NCI-H1436 treated with DMSO at 0.1 percent for 48 hours (cell line): ENCODE measurements around the gene CYP27B1.
A peak's percentile ranks its signal among the peaks of the same experiment; 100 is the strongest.
"Not testable (repeated sequence)": the region's sequence is repeated elsewhere in the genome, so short reads cannot be mapped to it uniquely, and the experiment has no call there.

ENCODE experiments used
- DNase-seq: peaks from one replicate; lab custom pipeline; 2025; lab: John Stamatoyannopoulos, UW

The CYP27B1 gene

DNA sequence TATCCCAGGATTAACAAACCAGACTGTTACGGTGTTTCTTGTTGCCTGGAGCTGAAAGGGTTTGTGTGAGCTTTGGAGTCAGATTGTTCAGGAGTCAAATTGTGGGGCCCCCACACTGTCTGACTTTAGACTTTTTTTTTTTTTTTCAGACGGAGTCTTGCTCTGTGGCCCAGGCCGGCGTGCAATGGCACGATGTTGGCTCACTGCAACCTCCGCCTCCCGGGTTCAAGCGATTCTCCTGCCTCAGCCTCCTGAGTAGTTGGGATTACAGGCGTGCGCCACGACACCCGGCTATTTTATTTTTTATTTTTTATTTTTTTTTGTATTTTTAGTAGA, 16.6 kb upstream of the CYP27B1 start:
- DNase-seq, result no peak

DNA sequence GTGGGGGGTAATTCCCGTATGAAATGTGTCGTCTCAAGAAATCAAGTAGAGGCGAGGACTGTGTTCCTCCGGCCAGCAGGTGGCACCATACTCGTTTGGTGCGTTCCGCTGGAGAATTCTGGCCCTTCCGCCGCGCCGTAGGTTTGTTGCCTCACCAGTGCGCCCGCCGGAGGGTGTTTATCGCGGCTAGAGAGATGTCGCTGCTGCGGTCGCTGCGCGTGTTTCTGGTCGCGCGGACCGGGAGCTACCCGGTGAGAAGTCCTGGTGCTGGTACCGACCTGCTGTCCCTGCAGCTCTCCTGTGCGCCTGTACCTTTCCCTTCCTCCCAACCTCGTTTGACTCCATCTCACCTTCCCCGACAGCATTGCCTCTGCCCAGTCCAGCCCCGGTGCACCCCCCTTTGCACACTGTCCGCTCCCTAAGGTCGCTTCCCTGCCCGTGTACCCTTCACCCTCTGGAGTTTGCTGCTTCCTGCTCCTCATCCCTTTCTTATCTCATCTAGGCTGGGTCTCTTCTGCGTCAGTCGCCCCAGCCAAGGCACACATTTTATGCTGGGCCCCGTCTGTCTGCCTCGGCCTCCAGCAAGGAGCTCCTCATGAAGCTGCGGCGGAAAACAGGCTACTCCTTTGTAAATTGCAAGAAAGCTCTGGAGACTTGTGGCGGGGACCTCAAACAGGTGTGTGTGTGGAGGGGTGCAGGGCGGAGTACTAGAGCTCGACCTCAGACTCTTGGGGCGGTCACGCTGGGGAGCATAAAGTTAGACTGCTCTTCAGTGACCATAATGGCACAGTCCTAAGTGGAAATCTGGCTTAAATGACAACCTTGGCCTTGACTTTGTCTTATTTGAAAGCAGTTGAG, 16.0 kb upstream of the CYP27B1 start, which contains the start of gene TSFM:
Gene TSFM (plus strand): TSS at position 180 of the 858 bp plus-strand sequence. CDS start 15 bp downstream, at position 195.
- DNase-seq, result peak; percentile 39

DNA sequence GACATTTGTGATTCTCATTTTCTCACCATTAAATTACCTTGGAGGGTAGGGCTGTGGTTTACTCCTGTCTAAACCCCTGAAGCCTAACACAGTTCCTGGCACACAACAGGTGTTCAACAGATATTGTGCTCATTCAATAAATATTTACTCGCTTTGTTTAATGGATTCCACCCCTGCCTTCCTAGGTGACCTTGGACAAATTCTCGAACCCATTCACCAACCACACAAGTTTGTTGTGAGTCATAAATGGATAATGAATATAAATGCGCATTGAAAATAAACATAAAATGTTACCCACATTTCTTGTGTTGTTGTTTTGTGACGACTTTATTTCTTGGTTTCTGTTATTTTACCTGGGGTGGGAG, 15.3 kb upstream of the CYP27B1 start:
- no peak for DNase-seq

DNA sequence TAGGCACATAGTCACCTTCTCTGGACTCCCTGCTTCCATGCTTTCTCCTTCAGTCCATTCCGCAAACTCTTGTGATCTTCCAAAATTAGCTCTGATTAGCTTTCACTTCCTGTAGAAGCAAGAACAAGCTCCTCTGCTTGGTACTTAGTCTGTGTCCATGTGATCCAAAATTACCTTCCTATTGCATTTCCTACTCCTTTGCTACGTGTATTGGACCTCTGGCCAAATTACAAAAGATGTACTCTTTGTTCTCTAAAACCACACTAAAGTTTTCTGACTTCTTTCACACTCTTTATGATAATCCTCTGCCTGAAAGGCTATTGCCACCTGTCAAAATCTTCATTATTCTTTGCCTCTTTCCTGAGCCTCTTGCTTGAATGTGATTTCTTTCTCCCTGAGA, 14.9 kb upstream of the CYP27B1 start:
- no peak for DNase-seq

DNA sequence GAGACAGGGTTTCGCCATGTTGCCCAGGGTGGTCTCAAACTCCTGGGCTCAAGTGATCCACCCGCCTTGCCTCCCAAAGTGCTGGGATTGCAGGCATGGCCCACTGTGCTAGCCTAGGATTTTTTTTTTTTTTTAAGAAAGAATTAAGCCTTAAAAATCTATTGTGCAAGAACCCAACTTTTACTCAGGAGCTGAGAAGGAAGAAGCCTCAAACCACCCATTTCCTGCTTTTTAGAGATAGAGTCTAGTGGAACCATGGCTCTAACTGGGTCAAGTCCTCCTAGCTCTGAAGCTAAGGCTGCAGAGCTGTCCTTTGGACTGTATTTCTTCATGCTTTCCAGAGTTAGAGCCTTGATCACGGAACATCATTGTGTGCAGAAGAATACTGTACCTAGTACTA, 14.4 kb upstream of the CYP27B1 start:
- DNase-seq, result no peak

DNA sequence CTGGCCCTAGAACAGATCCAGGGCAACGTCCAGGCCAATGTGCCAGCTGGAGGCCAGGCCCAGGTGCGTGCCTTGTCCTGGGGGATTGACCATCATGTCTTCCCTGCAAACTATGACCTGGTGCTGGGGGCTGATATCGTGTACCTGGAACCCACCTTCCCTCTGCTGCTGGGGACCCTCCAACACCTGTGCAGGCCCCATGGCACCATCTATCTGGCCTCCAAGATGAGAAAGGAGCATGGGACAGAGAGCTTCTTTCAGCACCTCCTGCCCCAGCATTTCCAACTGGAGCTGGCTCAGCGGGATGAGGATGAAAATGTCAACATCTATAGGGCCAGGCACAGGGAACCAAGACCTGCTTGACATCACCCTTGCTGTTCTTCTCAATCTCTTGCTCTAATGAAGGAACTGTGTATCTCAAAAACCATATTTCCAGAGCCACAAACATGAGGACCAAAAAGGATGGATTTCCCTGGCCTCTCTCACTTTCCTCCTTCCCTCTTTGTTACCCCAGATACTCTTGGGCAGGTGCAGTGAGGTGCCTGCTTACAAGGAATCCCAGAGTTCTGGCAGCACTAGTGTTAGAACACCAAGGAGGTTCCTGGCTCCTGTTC, 13.5 kb upstream of the CYP27B1 start:
- DNase-seq, result no peak

DNA sequence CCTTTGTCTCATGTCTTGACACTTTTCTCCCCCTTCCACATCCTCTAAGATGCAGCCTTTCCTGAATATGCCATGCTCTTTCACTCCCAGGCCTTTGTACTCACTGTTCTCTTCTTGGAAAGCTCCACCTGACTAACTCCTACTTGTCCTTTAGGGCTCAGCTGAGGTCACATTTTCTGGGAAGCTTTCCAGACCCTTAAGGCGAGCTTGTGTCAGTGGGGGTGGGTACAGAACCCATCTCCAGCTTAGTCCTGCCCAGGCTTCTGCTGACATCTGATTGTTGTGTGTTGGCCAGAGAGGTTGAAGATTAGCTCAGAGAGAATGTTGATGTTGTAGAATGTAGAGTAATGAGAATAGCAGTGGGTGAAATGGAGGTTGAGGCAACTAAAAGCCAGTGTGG, 12.9 kb upstream of the CYP27B1 start:
- DNase-seq, result no peak

DNA sequence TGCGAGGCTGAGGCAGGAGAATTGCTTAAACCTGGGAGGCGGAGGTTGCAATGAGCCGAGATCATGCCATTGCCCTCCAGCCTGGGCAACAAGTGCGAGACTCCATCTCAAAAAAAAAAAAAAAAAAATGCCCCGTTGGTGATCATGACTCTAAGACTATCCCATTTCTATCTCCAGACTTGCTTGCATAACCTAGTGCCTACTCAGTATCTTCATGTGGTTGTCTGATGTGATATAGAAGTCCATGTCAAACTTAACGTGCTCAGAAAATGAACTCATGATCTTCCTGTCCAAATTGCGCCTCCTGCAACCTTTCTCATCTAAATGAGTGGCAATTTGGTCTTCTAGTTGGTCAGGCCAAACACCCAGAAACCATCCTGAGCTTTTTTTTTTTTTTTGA, 11.0 kb upstream of the CYP27B1 start:
- no peak for DNase-seq

DNA sequence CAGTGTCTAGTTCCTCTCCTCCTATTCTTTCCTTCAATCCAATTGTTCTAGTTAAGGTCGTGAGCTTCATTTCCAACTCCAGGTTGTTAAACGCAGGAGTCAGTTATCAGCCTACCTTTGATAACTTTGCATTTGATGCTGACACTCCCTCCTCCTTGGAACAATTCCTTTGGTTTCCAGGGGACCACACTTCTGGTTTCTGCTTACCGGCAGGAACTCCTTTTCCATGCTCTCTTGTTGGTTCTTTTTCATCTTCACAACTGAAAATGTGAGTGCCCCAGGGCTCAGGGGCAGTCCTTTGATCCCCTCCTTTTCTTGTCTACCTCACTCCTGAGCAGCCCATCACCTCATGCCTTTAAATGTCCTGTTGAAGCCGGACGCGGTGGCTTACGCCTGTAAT, 10.5 kb upstream of the CYP27B1 start:
- no peak for DNase-seq

DNA sequence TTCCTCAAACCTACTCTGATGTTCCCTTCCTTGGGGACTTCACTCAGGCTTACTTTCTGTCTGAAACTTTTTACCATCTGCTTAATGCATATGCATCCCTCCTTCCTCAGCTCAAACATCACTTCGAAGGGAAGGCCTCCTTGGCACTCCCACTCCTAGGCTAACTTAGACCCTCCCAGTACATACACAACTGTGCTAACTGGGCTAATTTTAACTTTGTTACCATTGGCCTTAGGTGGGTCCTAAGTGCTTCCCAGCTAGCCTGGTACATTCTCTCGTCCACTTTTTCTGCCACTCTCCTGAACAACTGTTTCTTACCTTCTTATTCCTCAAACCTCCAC, 9.3 kb upstream of the CYP27B1 start:
- DNase-seq, result no peak

DNA sequence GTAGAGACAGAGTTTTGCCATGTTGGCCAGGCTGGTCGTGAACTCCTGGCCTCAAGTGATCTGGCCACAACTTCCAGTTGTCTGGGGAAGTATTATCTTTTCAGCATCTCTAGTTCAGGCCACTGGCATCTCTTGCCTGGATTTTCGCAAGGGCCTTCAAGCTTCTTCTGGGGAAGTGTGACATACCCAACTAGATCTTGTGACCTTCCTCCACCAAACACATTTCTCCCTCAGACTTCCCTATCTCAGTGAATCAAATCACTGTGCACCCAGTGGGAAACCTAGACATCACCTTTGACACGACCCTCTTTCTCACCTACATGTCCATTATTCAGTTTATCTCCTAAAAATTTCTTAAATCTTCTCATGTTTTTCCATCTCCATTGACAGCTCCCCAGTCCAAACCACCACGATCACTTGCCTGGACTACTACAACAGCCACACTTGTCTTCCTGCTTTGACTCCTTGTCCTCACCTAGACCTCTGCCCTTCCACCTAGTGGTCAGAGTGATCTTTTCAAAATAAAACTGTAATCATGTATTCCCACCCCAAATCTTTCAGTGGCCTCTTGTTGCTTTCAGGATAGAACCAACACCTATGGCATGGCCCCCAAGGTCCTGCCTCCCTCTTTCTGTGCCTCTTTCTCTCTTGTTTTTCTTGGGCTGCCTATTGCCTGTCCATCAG, 8.8 kb upstream of the CYP27B1 start:
- no peak for DNase-seq

DNA sequence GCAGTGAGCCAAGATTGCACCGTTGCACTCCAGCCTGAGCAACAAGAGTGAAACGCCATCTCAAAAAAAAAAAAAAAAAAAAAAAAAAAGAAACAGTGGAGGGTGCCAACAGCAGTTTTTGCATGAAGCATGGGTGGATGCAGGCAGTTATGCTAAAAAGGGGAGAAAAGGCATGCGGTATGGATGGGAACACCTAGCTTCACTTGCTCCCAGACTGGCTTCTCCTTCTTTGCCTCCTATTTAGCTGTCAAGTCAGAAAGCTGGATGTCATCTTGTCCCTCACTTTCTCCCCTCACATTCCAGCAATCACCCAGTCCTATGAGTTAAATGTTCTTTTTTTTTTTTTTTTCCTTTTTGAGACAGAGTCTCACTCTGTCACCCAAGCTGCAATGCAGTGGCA, 8.2 kb upstream of the CYP27B1 start:
- DNase-seq, result no peak

DNA sequence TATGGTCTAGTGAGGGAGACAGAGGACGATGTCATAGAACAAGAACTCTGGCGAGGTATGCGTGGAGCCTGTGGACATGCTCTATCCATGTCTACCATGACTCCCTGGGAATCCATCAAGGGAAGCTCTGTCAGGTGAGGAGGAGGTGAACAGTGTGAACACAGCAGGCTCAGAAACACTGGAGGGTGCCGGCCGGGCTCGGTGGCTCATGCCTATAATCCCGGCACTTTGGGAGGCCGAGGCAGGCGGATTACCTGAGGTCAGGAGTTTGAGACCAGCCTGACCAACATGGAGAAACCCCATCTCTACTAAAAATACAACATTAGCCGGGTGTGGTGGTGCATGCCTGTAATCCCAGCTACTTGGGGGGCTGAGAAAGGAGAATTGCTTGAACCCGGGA, 7.8 kb upstream of the CYP27B1 start:
- not testable (repeated sequence) for DNase-seq

DNA sequence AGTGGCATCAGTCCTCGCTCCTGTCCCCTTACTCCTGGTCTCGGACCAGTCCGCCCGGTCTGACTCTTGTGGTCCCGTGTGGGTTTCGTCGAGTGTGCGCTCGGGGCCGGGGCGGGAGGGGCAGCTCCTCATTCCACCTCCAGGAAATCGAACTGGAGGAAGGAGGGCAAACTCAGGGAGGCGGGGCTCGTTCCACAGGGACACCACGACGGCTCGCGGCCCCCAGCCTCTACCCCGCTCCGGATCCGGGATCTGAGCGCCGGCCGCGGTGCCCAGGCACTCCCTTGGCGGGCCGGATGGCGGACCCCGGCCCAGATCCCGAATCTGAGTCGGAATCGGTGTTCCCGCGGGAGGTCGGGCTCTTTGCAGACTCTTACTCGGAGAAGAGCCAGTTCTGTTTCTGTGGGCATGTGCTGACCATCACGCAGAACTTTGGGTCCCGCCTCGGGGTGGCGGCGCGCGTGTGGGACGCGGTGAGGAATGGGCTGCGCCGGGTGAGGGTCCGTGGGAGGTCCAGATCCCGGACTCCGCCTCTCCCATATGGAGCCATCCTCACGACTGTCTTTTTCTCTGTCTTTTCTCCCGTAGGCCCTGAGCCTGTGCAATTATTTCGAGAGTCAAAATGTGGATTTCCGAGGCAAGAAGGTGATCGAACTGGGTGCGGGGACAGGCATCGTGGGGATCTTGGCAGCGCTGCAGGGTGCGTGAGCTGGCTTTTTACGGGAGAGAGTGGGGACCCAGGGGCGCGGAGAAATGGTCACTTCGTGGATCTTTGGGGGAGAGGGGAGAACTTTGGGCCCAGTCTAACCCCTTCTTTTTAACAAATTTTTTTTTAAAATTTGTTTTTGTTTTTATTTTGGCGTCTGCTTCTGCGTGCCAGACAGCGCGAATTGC, 5.8 kb upstream of the CYP27B1 start, which contains the start of gene EEF1AKMT3:
Gene EEF1AKMT3 (plus strand): TSS at position 186 of the 894 bp plus-strand sequence. CDS start 111 bp downstream, at position 297.
- DNase-seq, result no peak

DNA sequence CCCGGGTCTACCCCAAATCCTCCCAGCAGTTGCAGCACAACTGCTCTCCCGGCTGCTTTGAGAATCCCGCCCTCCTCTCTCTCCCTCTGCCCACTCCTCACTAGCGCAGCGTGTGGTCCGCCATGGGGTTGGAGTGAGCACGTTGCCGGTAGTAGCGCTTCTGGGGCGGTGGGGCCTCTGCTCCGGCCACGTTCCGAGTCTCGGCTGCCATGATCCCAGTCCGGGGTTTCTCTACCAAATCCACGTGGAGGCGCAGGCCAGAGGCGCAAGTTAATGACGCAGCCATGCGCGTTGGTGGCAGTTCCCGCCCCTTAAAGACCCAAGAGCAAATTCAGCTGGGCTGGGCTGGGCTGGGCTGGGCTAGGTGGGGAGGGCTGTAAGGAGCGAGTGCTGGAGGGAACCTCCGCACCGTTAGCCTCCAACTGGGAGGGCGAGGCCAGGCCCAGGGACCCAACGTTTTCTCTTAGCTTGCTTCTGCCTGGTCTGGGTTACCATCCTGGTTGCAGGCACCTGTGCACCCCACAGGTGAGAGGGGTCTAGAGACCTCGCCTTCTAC, 5.1 kb upstream of the CYP27B1 start, which contains the start of gene METTL1:
Gene METTL1 (minus strand): TSS at position 233 of the 556 bp plus-strand sequence. CDS start 22 bp downstream, at position 211.
- DNase-seq, result peak; percentile 58

DNA sequence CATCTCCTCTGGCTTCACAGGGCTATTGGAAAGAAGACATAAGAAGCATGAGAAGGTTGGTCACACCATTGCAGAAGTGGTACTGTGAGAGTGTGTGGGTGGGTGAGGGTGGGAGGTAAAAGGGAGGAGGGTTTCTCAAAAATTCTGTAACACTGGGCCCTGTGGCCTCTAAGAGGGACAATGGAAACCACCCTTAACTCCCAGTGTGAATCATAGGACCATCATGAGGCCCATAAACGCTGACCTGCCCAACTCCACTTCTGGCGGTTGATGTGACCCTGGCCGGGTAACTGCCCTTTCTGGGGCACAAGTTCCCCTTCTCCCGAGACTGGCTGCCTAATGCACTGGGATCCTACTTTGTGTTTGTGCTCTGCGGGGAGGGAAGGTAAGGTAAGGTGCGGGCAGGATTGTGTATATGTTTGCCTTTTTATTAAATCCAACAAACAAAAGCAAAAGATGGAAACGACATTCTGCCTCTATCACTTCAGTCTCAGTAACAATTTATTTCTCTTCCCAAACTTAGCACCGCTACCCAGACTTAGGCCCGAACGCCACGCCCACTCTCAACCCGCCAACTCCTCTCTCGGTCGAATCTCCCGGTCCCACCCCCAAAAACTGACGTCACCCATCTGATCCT, 4.5 kb upstream of the CYP27B1 start:
- DNase-seq, result peak; percentile 9

DNA sequence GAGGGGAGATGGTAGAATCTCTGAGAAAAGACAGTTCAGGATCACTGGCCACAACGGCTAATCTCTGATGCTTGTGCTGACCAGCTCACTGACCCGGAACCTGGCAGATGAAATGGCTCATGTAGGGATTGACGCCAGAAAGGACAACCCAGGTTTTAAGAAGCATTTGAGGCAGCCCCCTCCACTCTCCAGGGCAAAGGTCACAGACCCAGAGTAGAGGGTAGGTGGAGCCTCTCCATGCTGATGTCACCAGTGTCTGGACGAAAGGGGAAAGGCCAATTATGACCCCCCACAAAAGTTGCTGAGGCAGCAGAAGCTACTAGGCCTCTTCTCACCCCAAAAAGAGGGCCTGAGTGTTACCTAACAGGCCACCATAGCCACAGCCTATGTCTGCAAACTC, 3.9 kb upstream of the CYP27B1 start:
- DNase-seq, result no peak

DNA sequence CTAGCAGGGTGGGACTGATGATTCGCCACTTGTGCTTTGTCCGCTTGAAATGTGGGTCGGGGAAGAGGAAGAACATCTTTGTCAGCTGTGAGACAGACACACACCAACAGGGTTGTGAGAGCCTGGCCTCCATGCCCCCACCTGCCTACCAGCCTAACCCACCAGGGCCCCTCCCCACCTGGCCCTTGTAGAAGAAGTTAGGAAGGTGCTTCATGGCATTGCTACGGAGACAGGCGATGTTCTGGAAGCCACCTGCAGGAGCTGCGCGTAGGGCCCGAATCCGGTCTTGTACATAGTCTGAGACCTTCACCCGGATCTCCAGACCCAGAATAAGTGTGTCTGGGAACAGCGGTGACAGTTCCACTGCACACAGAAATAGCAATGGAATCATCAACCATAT, 2.7 kb upstream of the CYP27B1 start:
- DNase-seq, result no peak

DNA sequence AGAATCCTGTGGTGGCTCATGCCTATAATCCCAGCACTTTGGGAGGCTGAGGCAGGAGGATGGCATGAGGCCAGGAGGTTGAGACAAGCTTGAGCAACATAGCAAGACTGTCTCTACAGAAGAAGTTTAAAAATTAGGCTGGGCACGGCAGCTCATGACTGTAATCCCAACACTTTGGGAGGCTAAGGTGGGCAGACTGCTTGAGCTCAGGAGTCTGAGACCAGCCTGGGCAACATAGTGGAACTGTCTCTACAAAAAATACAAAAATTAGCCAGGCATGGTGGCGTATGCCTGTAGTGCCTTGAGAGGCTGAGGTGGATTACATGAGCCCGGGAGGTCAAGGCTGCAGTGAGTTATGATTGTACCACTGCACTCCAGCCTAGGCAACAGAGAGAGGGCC, 998 bp upstream of the CYP27B1 start:
- no peak for DNase-seq

DNA sequence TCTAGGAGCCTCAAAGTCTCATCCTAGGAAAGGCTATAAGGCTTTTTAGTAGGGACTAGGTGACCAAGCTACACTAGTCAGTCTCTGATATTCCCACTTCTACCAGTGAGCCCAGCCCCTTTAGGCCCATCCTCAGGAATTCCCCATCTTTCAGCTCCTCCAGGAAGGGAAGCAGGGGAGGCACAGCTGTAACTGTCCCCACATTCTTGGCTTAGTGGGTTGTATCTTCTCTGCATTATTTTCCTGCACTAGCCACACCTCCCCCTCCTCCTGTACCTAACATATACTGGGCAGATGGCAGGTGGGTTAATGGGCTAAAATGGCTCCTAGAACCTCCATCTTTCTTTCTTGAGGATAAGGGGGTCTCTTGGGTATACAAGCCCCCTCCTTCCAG, 424 bp upstream of the CYP27B1 start:
- DNase-seq, result no peak
